HEK293 (cell line): ENCODE results near the gene HS3ST6.
"Not testable (repeated sequence)": the region's sequence is repeated elsewhere in the genome, so short reads cannot be mapped to it uniquely, and the experiment has no call there.

Source experiments
- CTCF ChIA-PET: fragments of 350-600 bp; formaldehyde crosslinking; extraction: SDS; loops from one replicate; lab custom pipeline; 2021; ENCODE audit warnings: antibody characterized with exemption; lab: Yijun Ruan, JAX
- POLR2A ChIA-PET: fragments of 300-600 bp; formaldehyde crosslinking; extraction: SDS; loops from one replicate; lab custom pipeline; 2020; ENCODE audit warnings: antibody characterized with exemption, inconsistent platforms; lab: Yijun Ruan, JAX
- H3K27ac ChIP-seq: fragments of 200-500 bp; sonication (Bioruptor generic); 2 replicates; pipeline ENCODE4 v1.5.1; 2014; ENCODE audit warnings: low read depth, low read length, control low read depth, inconsistent platforms; ENCODE audit errors: extremely low read depth
- H3K36me3 ChIP-seq, 2 experiments: fragments of 200-500 bp in 1 of 2; sonication (Bioruptor generic) in 1 of 2; 1 replicate in 1 of 2; 2 replicates in 1 of 2; pipeline ENCODE4 v1.5.1; 2014 to 2017; ENCODE audit warnings: inconsistent platforms in 2 of 2, low read length in 2 of 2; ENCODE audit not compliant: control insufficient read depth in 2 of 2, insufficient read depth in 1 of 2
- H3K4me1 ChIP-seq: fragments of 200-500 bp; sonication (Bioruptor generic); 2 replicates; pipeline ENCODE4 v1.5.1; 2014; ENCODE audit warnings: mild to moderate bottlenecking, low read length, inconsistent platforms; ENCODE audit not compliant: control insufficient read depth, insufficient read depth
- H3K4me3 ChIP-seq: 2 replicates; pipeline ENCODE4 v1.5.1; 2011; ENCODE audit warnings: low read depth, mild to moderate bottlenecking, control low read depth, low read length, moderate library complexity
- H3K9me3 ChIP-seq: fragments of 200-500 bp; sonication (Bioruptor generic); 2 replicates; pipeline ENCODE4 v1.5.1; 2014; ENCODE audit warnings: low read depth, low read length, inconsistent platforms; ENCODE audit not compliant: control insufficient read depth, insufficient read depth
- ZNF157 ChIP-seq: fragments of 450-650 bp; formaldehyde crosslinking; IDR thresholded peaks from 2 replicates; pipeline ENCODE4 v1.5.1; 2016; ENCODE audit warnings: missing biosample characterization, missing genetic modification characterization
- ZNF211 ChIP-seq: fragments of 450-650 bp; formaldehyde crosslinking; IDR thresholded peaks from 2 replicates; pipeline ENCODE4 v1.5.1; 2016; ENCODE audit warnings: low read depth, missing biosample characterization, missing genetic modification characterization
- ZNF626 ChIP-seq: fragments of 450-650 bp; sonication (Bioruptor Pico); formaldehyde crosslinking; IDR thresholded peaks from 2 replicates; pipeline ENCODE4 v1.5.1; 2018; ENCODE audit warnings: missing biosample characterization, missing genetic modification characterization, inconsistent platforms
- ZNF664 ChIP-seq: fragments of 450-650 bp; formaldehyde crosslinking; IDR thresholded peaks from 2 replicates; pipeline ENCODE4 v1.5.1; 2016; ENCODE audit warnings: missing biosample characterization, missing genetic modification characterization
- ZNF747 ChIP-seq: fragments of 450-650 bp; formaldehyde crosslinking; IDR thresholded peaks from 2 replicates; pipeline ENCODE4 v1.5.1; 2016; ENCODE audit warnings: missing biosample characterization, missing genetic modification characterization
- TF ChIP-seq, protein P1 (sequence below): fragments of 450-650 bp; formaldehyde crosslinking; IDR thresholded peaks from 2 replicates; pipeline ENCODE4 v1.5.1; 2017; ENCODE audit warnings: missing biosample characterization, missing genetic modification characterization
- TF ChIP-seq, protein P2 (sequence below): fragments of 450-650 bp; formaldehyde crosslinking; IDR thresholded peaks from 2 replicates; pipeline ENCODE4 v1.5.1; 2017; ENCODE audit warnings: missing biosample characterization, missing genetic modification characterization
- TF ChIP-seq, protein P3 (sequence below): fragments of 450-650 bp; formaldehyde crosslinking; IDR thresholded peaks from 2 replicates; pipeline ENCODE4 v1.5.1; 2016; ENCODE audit warnings: missing biosample characterization, missing genetic modification characterization
- TF ChIP-seq, protein P4 (sequence below): sonication (generic); formaldehyde crosslinking; IDR thresholded peaks from 2 replicates; pipeline ENCODE4 v1.8.1; 2022; ENCODE audit warnings: mild to moderate bottlenecking, moderate library complexity, missing genetic modification reagents

Gene HS3ST6

DNA sequence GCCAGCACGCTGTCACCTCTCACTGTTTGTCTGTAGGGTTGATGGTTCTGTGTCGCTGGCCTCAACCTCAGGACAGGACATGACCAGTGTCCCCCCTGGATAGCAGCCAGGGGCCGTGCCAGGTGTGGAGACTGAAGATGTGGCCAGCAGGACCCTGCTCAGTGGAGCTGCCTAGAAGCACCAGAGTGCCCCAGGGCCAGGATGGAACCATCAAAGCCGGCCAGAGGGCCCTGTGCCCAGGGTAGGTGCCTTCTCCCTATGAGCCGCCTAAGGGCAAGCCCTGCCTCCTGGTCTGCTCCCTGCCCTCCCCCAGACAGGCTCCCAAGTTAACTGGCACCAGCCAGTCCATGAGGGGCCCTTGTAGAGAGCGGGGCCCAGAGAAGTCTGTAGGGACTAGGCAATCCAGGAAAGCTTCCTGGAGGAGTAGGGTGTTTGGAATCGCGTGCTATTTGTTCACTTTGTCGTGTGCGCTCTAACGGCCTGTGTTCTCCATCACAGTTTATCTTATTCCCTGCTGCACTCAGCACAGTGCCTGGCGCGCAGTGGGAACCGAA is 40.6 kb upstream of the HS3ST6 start:
- Histone ChIP-seq H3K36me3 (peaks cover 0 to 29% of the 10 kb centered on the region in 2 experiments; a peak in 1 of 3 replicates), H3K4me3 (no peak overlapping the region), H3K9me3 (no peaks in the 10 kb centered on the region), H3K27ac (peak overlapping the region; percentile 96; the same call in 1 of the 2 replicates), H3K4me1 (no peaks in the 10 kb centered on the region; the same call in 1 of the 2 replicates)
- POLR2A ChIA-PET: no interaction called here
- TF ChIP-seq ZNF626 (no peak), ZNF664 (tag by site-specific recombination) (peak; percentile 43; the same call in 1 of the 2 replicates), ZNF211 (no peak), ZNF747 (tag by site-specific recombination) (no peak)
- TF ChIP-seq, protein P1, sequence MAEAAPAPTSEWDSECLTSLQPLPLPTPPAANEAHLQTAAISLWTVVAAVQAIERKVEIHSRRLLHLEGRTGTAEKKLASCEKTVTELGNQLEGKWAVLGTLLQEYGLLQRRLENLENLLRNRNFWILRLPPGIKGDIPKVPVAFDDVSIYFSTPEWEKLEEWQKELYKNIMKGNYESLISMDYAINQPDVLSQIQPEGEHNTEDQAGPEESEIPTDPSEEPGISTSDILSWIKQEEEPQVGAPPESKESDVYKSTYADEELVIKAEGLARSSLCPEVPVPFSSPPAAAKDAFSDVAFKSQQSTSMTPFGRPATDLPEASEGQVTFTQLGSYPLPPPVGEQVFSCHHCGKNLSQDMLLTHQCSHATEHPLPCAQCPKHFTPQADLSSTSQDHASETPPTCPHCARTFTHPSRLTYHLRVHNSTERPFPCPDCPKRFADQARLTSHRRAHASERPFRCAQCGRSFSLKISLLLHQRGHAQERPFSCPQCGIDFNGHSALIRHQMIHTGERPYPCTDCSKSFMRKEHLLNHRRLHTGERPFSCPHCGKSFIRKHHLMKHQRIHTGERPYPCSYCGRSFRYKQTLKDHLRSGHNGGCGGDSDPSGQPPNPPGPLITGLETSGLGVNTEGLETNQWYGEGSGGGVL (tag by site-specific recombination): no peak
- TF ChIP-seq, protein P2, sequence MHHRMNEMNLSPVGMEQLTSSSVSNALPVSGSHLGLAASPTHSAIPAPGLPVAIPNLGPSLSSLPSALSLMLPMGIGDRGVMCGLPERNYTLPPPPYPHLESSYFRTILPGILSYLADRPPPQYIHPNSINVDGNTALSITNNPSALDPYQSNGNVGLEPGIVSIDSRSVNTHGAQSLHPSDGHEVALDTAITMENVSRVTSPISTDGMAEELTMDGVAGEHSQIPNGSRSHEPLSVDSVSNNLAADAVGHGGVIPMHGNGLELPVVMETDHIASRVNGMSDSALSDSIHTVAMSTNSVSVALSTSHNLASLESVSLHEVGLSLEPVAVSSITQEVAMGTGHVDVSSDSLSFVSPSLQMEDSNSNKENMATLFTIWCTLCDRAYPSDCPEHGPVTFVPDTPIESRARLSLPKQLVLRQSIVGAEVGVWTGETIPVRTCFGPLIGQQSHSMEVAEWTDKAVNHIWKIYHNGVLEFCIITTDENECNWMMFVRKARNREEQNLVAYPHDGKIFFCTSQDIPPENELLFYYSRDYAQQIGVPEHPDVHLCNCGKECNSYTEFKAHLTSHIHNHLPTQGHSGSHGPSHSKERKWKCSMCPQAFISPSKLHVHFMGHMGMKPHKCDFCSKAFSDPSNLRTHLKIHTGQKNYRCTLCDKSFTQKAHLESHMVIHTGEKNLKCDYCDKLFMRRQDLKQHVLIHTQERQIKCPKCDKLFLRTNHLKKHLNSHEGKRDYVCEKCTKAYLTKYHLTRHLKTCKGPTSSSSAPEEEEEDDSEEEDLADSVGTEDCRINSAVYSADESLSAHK (tag by site-specific recombination): peak; percentile 82
- TF ChIP-seq, protein P3, sequence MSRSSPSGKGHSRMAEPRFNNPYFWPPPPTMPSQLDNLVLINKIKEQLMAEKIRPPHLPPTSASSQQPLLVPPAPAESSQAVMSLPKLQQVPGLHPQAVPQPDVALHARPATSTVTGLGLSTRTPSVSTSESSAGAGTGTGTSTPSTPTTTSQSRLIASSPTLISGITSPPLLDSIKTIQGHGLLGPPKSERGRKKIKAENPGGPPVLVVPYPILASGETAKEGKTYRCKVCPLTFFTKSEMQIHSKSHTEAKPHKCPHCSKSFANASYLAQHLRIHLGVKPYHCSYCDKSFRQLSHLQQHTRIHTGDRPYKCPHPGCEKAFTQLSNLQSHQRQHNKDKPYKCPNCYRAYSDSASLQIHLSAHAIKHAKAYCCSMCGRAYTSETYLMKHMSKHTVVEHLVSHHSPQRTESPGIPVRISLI (tag by site-specific recombination): no peak
- CTCF ChIA-PET: interaction anchor here (0.7 to 2.1 kb wide), 4 partner anchors 13 to 57 kb away, joined by 3 to 4 read pairs (median 3); no protein-coding TSS in a partner anchor

DNA sequence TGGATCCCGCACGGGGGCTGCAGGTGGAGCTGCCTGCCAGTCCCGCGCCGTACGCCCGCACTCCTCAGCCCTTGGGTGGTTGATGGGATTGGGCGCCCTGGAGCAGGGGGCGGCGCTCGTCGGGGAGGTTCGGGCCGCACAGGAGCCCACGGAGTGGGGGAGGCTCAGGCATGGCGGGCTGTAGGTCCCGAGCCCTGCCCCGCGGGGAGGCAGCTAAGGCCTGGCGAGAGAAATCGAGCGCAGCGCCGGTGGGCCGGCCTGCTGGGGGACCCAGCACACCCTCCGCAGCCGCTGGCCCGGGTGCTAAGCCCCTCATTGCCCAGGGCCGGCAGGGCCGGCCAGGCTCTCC is 39.9 kb upstream of the HS3ST6 start:
- ChIA-PET CTCF (interaction anchor here (0.6 to 2.1 kb wide), 7 partner anchors 13 to 240 kb away, joined by 3 to 4 read pairs (median 3); partner anchors contain the start of gene MSRB1), POLR2A (interaction anchor here (0.6 to 1.3 kb wide), 6 partner anchors 15 to 1616 kb away, joined by 3 to 8 read pairs (median 4); partner anchors contain the start of genes MSRB1 and TRAF7)
- not testable (repeated sequence) for H3K27ac ChIP-seq, H3K4me1 ChIP-seq, H3K9me3 ChIP-seq, H3K4me3 ChIP-seq
- peaks cover 0 to 22% of the 10 kb centered on the region in 2 experiments; a peak in 1 of 3 replicates for H3K36me3 ChIP-seq

DNA sequence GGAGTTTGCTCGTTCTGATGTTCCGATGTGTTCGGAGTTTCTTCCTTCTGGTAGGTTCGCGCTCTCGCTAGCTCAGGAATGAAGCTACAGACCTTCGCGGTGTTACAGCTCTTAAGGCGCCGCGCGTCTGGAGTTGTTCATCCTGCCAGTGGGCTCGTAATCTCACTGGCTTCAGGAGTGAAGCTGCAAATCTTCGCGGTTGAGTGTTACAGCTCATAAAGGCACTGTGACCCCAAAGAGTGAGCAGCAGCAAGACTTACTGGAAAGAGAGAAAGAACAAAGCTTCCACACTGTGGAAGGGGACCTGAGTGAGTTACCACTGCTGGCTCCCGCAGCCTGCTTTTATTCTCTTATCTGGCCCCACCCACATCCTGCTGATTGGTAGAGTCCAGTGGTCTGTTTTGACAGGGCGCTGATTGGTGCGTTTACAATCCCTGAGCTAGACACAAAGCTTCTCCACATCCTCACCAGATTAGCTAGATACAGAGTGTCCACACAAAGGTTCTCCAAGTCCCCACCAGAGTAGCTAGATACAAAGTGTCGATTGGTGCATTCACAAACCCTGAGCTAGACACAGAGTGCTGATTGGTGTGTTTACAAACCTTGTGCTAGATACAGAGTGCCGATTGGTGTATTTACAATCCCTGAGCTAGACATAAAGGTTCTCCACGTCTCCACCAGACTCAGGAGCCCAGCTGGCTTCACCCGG is 39.4 kb upstream of the HS3ST6 start:
- ChIA-PET CTCF (interaction anchor here (0.6 to 2.1 kb wide), 6 partner anchors 12 to 240 kb away, joined by 3 to 4 read pairs (median 3); partner anchors contain the start of gene MSRB1), POLR2A (interaction anchor here (0.6 to 1.3 kb wide), 6 partner anchors 14 to 1615 kb away, joined by 3 to 8 read pairs (median 4); partner anchors contain the start of genes MSRB1 and TRAF7)
- H3K4me1 ChIP-seq, H3K9me3 ChIP-seq, H3K4me3 ChIP-seq, H3K27ac ChIP-seq: not testable (repeated sequence)
- H3K36me3 ChIP-seq: peaks cover 0 to 17% of the 10 kb centered on the region in 2 experiments; a peak in 1 of 3 replicates

DNA sequence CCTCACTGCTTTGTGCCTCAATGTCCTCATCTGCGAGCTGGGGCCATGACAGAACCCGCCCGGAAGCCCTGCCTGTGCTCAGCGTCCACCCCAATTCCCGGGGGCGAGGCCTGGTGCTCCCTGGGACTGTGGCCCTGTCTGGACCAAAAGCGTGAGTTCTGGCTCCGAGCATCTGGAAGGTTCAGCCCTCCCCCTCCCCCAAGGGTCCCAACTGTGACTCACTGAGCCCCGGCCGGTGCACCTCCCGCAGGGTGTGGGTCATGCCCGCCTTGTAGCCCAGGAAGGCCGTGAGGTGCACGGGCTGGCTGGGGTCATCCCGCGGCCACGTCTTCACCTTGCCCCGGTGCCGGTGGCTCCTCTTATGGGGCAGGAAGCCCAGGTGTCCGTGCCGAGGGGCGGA is 35.5 kb upstream of the HS3ST6 start:
- ChIA-PET POLR2A (no interaction called here), CTCF (interaction anchor here (0.6 to 1.0 kb wide), 2 partner anchors 10 to 106 kb away, joined by 3 to 5 read pairs; no protein-coding TSS in a partner anchor)

More for the DNA sequence above, 35.5 kb upstream of the HS3ST6 start:
- Histone ChIP-seq H3K4me1 (no peaks in the 10 kb centered on the region), H3K9me3 (no peaks in the 10 kb centered on the region), H3K27ac (no peak overlapping the region), H3K4me3 (no peak overlapping the region), H3K36me3 (no peaks in the 10 kb centered on the region)
- TF ChIP-seq, protein P4, sequence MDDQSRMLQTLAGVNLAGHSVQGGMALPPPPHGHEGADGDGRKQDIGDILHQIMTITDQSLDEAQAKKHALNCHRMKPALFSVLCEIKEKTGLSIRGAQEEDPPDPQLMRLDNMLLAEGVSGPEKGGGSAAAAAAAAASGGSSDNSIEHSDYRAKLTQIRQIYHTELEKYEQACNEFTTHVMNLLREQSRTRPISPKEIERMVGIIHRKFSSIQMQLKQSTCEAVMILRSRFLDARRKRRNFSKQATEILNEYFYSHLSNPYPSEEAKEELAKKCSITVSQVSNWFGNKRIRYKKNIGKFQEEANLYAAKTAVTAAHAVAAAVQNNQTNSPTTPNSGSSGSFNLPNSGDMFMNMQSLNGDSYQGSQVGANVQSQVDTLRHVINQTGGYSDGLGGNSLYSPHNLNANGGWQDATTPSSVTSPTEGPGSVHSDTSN (CRISPR knock-in tag): no peak
- no peak for TF ChIP-seq ZNF157 (tag by site-specific recombination)
